Panc1 (cell line): Measurements from ENCODE around the gene MYO7A.

Experiments used
- CTCF ChIP-seq: fragments of 450-650 bp; IDR thresholded peaks from 2 replicates; pipeline ENCODE4 v1.5.1; 2017; ENCODE audit warnings: mild to moderate bottlenecking
- POLR2AphosphoS5 ChIP-seq: IDR thresholded peaks from 2 replicates; pipeline ENCODE4 v1.6.1; 2012; ENCODE audit warnings: mild to moderate bottlenecking, low read depth, low read length, moderate library complexity
- REST ChIP-seq, 2 experiments: IDR thresholded peaks; 2 replicates each; pipeline ENCODE4 v1.6.1; 2011 to 2012; ENCODE audit warnings: low read depth in 2 of 2, control low read depth in 1 of 2, low read length in 1 of 2, mild to moderate bottlenecking in 1 of 2, moderate library complexity in 1 of 2; ENCODE audit not compliant: insufficient read depth in 1 of 2
- TCF7L2 ChIP-seq: IDR thresholded peaks from 2 replicates; pipeline ENCODE4 v1.6.1; 2011; ENCODE audit warnings: mild to moderate bottlenecking, low read depth, low read length, inconsistent platforms

- TF ChIP-seq REST (IDR thresholded peaks at IDR 0.05; ENCODE audit: insufficient read depth in 1 of 2, low read depth in 2 of 2, low read length in 1 of 2) (no peak), POLR2AphosphoS5 (no peak), TCF7L2 (no peak), CTCF (no peak)
Measured at GRCh38 chr11:77138106-77138649, 10.1 kb downstream of the MYO7A start.
